ACC112 (cell line): ENCODE data around the gene TRPC4AP.
"Not testable (repeated sequence)": the region's sequence is repeated elsewhere in the genome, so short reads cannot be mapped to it uniquely, and the experiment has no call there.

Experiments used
- H2AFZ ChIP-seq: fragments of 200-600 bp; sonication (generic); one replicate; pipeline ENCODE4 v1.6.0; 2017; ENCODE audit warnings: antibody characterized with exemption, low read length; ENCODE audit not compliant: unreplicated experiment
- H3K27ac ChIP-seq: fragments of 200-600 bp; sonication (generic); 2 replicates; pipeline ENCODE4 v1.5.1; 2014; ENCODE audit warnings: low read depth, mild to moderate bottlenecking, antibody characterized with exemption, low read length, moderate library complexity
- H3K27me3 ChIP-seq: fragments of 200-600 bp; sonication (generic); 2 replicates; pipeline ENCODE4 v1.6.1; 2014; ENCODE audit warnings: mild to moderate bottlenecking, antibody characterized with exemption, low read length, moderate library complexity, mixed read lengths; ENCODE audit not compliant: insufficient read depth
- H3K36me3 ChIP-seq: fragments of 200-600 bp; sonication (generic); 2 replicates; pipeline ENCODE4 v1.6.1; 2016; ENCODE audit warnings: mild to moderate bottlenecking, antibody characterized with exemption, low read length, moderate library complexity, mixed read lengths; ENCODE audit not compliant: insufficient read depth
- H3K4me1 ChIP-seq: fragments of 200-600 bp; sonication (generic); one replicate; pipeline ENCODE4 v1.6.1; 2016; ENCODE audit warnings: low read length, mixed read lengths; ENCODE audit not compliant: insufficient read depth, unreplicated experiment, control insufficient read depth
- H3K4me3 ChIP-seq: fragments of 200-600 bp; sonication (generic); 2 replicates; pipeline ENCODE4 v1.5.1; 2014; ENCODE audit warnings: mild to moderate bottlenecking, low read depth, low read length
- H3K79me2 ChIP-seq: fragments of 200-600 bp; sonication (generic); one replicate; pipeline ENCODE4 v1.6.0; 2016; ENCODE audit warnings: low read length; ENCODE audit not compliant: control insufficient read depth, unreplicated experiment, insufficient read depth

Gene TRPC4AP

DNA sequence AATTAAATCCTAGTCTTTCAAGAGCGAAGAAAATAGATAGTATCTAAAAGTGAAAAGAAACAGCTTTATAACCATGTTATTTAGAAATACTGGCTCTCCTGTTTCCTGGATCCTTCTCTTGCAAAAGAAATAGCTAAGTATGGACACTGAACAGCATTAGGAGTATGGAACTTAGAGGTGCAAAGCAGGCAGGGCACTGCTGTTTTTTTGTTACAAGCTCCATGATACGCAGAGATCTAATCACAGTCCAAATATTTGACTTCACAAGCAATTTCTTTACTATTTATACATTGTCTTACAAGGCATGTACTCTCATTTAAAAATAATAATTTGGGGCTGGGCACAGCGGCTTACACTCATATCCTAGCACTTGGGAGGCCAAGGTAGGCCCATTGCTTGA, 7.6 kb downstream of the TRPC4AP start:
- peaks cover 89% of the 10 kb centered on the region for H3K79me2 ChIP-seq
- H3K27me3 ChIP-seq: no peaks in the 10 kb centered on the region
- H3K4me3 ChIP-seq: no peak overlapping the region
- H3K4me1 ChIP-seq: peaks cover 34% of the 10 kb centered on the region
- peaks cover 5% of the 10 kb centered on the region; the same call in 1 of the 2 replicates for H3K36me3 ChIP-seq
- H2AFZ ChIP-seq: no peak overlapping the region
- no peak overlapping the region for H3K27ac ChIP-seq

DNA sequence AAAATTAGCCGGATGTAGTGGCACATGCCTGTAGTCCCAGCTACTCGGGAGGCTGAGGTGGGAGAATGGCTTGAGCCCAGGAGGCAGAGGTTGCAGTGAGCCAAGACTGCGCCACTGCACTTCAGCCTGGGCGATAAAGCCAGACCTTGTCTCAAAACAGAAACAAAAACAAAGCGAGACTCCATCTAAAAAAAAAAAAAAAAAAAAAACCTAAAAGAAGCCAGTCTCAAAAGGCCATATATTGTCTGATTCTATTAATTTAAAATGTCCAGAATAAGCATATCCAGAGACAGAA, 12.3 kb downstream of the TRPC4AP start:
- H2AFZ ChIP-seq, H3K27me3 ChIP-seq, H3K4me3 ChIP-seq, H3K27ac ChIP-seq: not testable (repeated sequence)
- Histone ChIP-seq H3K4me1 (peaks cover 16% of the 10 kb centered on the region), H3K36me3 (peaks cover 17% of the 10 kb centered on the region), H3K79me2 (peaks cover 77% of the 10 kb centered on the region)

DNA sequence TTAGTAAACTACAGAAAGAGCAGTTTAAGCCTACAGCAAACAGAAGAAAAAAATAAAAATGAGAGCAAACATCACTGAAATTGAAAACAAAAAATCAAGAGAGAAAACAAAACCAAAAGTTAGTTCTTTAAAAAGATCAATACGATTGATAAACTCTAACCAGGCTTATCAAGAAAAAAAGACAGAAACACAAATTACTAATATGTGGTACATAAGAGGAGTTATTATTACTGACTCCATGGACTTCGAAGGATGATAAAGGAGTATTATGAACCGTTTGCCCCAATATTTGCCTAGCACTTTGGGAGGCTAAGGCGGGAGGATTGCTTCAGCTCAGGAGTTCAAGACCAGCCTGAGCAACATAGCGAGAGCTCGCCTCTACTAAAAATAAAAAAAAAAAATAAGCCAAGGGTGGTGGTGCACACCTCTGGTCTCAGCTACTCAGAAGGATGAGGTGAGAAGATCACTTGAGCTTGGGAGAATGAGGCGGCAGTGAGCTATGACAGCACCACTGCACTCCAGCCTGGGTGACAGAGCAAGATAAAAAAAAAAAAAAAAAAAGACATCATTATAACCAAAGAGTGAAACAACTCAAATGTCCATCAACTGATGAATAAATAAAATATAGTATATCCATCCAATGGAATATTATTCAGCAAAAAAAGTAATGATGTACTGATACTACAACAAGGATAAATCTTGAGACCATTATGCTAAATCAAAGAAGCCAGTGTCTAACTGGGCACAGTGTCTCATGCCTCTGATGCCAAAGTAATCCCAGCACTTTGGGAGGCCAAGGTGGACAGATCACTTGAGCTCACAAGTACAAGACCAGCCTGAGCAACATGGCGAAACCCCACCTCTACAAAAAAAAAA, 12.9 kb downstream of the TRPC4AP start:
- Histone ChIP-seq H3K4me3 (no peak overlapping the region), H3K27me3 (no peaks in the 10 kb centered on the region), H3K79me2 (peaks cover 72% of the 10 kb centered on the region), H3K27ac (no peak overlapping the region), H2AFZ (no peak overlapping the region), H3K36me3 (peaks cover 17% of the 10 kb centered on the region), H3K4me1 (peaks cover 16% of the 10 kb centered on the region)

DNA sequence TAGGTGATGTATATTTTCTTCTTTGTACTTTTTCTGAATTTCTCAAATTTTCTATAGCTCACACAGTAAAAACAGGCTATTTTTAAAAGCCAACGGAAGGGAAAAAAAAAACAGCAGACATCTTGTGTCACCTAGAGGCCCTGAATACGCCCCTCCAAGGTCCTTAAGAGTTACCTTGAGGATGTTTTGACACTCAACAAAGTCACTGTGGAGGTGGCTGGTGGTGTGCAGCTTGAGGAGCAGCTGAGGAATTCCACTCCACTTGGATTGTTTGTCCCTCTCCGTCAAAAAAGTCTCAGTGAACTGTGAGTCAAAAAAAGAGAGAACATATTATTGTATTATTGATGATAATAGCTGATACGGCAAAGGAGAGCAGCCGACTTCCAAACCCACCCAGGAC, 14.7 kb downstream of the TRPC4AP start:
- Histone ChIP-seq H3K27ac (no peak overlapping the region), H3K27me3 (no peaks in the 10 kb centered on the region), H2AFZ (no peak overlapping the region), H3K4me1 (peaks cover 16% of the 10 kb centered on the region), H3K4me3 (no peak overlapping the region), H3K36me3 (peaks cover 17% of the 10 kb centered on the region), H3K79me2 (peaks cover 58% of the 10 kb centered on the region)

DNA sequence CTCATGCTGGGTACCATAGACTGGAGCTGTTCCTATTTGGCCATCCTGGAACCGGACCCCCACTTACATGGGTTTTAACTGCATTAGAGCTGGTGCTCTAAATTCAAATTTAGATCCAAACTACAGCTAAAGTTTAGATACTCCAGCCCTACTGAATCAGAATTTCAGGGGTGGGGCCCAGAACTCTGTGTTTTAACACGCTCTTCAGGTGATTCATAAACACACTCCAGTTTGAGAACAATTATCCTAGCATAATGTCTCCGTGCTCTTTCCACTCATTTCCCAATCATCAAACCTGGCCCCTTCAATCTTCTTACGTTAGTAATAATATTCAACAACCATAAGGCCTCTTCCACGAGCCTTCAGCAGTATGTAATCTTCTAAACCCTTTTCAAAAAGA, 15.3 kb downstream of the TRPC4AP start:
- Histone ChIP-seq H3K4me3 (no peak overlapping the region), H3K4me1 (peaks cover 14% of the 10 kb centered on the region), H2AFZ (no peak overlapping the region), H3K36me3 (peaks cover 17% of the 10 kb centered on the region), H3K27ac (no peak overlapping the region), H3K27me3 (no peaks in the 10 kb centered on the region), H3K79me2 (peaks cover 55% of the 10 kb centered on the region)

DNA sequence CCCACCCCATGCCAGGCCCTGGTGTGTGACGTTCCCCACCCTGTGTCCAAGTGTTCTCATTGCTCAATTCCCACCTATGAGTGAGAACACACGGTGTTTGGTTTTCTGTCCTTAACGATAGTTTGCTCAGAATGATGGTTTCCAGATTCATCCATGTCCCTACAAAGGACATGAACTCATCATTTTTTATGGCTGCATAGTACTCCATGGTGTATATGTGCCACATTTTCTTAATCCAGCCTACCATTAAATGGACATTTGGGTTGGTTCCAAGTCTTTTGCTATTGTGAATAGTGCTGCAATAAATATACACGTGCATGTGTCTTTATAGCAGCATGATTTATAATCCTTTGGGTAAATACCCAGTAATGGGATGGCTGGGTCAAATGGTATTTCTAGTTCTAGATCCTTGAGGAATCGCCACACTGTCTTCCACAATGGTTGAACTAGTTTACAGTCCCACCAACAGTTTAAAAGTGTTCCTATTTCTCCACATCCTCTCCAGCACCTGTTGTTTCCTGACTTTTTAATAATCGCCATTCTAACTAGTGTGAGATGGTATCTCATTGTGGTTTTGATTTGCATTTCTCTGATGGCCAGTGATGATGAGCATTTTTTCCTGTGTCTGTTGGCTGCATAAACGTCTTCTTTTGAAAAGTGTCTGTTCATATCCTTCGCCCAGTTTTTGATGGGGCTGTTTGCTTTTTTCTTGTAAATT, 21.0 kb downstream of the TRPC4AP start:
- not testable (repeated sequence) for H3K27ac ChIP-seq, H3K36me3 ChIP-seq, H3K27me3 ChIP-seq, H3K4me1 ChIP-seq, H3K4me3 ChIP-seq, H2AFZ ChIP-seq
- peaks cover 19% of the 10 kb centered on the region for H3K79me2 ChIP-seq

DNA sequence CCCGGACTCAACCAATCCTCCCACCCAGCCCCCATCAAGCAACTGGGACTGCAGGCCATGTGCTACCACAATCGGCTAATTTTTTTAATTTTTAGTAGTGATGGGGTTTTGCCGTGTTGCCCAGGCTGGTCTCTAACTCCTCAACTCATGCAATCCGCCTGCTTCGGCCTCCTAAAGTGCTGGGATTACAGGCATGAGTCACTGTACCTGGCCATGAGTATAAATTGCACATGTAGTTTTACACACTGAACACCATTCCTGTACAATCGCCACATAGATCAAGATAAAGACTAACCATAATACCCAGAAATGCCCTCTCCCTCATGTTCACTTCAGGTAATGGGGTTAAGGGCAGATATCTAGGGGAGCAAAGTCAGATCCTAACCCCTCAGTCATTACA, 26.4 kb downstream of the TRPC4AP start:
- Histone ChIP-seq H3K27me3 (no peaks in the 10 kb centered on the region), H3K79me2 (peaks cover 59% of the 10 kb centered on the region), H2AFZ (no peak overlapping the region), H3K4me1 (no peaks in the 10 kb centered on the region), H3K4me3 (no peak overlapping the region), H3K36me3 (peaks cover 23% of the 10 kb centered on the region), H3K27ac (no peak overlapping the region)

DNA sequence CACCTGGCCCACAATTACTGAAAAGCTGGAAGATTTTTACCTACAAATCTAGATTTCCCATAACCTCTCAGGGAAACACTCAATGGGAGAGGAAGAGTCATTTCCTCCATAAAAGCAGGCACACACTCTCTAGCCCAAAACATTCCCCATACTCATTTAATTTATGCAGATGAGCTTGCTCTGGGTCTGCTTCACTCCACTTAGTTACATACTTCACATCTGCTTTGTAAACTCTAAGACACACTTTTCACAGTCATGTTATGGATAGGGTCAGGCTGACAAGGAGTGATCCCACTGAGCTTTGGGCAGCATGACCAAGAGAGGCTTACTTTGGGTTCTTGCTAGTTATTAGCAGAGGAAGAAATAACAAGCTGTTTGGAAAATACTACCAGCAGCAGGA, 27.4 kb downstream of the TRPC4AP start:
- Histone ChIP-seq H3K4me1 (no peaks in the 10 kb centered on the region), H2AFZ (no peak overlapping the region), H3K79me2 (peaks cover 68% of the 10 kb centered on the region), H3K4me3 (no peak overlapping the region), H3K27me3 (no peaks in the 10 kb centered on the region), H3K27ac (no peak overlapping the region), H3K36me3 (peaks cover 28% of the 10 kb centered on the region)

DNA sequence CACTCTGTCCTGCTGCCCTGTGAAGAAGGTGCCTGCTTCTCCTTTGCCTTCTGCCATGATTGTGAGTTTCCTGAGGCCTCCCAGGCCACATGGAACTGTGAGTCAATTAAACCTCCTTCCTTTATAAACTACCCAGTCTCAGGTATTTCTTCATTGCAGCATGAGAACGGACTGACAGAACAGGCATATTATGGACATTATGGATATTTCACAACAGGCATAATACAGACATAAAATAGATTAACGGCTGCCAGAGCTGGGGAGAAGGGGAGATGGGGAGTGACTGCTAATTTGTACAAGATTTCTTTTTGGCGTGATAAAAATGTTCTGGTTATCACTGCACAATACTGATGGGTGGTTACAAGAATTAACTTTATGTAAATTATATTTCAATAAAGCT, 29.4 kb downstream of the TRPC4AP start:
- Histone ChIP-seq H3K36me3 (peaks cover 30% of the 10 kb centered on the region), H3K79me2 (peaks cover 76% of the 10 kb centered on the region)

DNA sequence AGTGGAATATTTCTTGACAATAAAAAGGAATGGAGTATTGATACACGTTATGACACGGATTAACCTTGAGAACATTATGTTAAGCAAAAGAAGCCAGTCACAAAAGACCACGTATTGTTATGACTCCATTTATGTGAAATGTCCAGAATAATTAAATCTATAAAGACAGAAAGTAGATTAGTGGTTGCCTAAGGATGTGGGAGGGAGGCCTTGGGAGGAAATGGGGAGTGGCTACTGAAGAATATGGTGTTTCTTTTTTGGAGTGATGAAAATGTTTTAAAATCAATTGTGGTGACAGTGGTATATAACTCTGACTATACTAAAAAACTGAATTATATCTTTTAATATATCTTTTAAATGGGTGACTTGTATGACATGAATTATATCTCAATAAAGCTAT, 30.1 kb downstream of the TRPC4AP start:
- Histone ChIP-seq H3K79me2 (peaks cover 75% of the 10 kb centered on the region), H3K36me3 (peaks cover 23% of the 10 kb centered on the region), H3K4me1 (no peaks in the 10 kb centered on the region), H3K27me3 (no peaks in the 10 kb centered on the region), H3K27ac (no peak overlapping the region), H2AFZ (no peak overlapping the region), H3K4me3 (no peak overlapping the region)

More for the DNA sequence above, 29.4 kb downstream of the TRPC4AP start:
- H3K4me1 ChIP-seq: no peaks in the 10 kb centered on the region
- no peak overlapping the region for H3K27ac ChIP-seq
- H2AFZ ChIP-seq: no peak overlapping the region
- H3K27me3 ChIP-seq: no peaks in the 10 kb centered on the region
- H3K4me3 ChIP-seq: no peak overlapping the region

DNA sequence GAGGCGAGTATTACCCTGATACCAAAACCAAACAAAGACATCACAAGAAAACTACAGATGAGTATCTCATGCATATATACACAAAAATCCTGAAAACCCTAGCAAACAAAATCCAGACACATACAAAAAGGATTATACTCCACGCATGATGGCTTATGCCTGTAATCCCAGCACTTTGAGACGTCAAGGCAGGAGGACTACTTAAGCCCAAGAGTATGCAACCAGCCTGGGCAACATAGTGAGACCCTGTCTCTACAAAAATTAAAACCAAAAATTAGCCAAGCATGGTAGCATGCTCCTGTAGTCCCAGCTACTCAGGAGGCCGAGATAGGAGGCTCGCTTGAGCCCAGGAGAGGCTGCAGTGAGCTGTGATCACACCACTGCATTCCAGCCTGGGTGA, 32.4 kb downstream of the TRPC4AP start:
- Histone ChIP-seq H3K4me3 (no peak overlapping the region), H2AFZ (no peak overlapping the region), H3K27ac (no peak overlapping the region), H3K79me2 (peaks cover 60% of the 10 kb centered on the region), H3K4me1 (peaks cover 11% of the 10 kb centered on the region), H3K27me3 (no peaks in the 10 kb centered on the region), H3K36me3 (peaks cover 21% of the 10 kb centered on the region)
